Activated CD4-positive, alpha-beta T cell treated with anti-CD3 and anti-CD28 coated beads, Interleukin-2, amount 10 ng/mL, durations not matched to agents 7 days and 5 days (primary cell): ENCODE data around the gene SYN1. TPM values are rescaled to one million over a fixed set of nuclear protein-coding genes. Genes with fewer than 3 reads are reported as not detected.

Experiments used
- CTCF ChIA-PET: fragments of 350-600 bp; sonication (Branson Sonifier 250); formaldehyde crosslinking; loops from one replicate; lab custom pipeline; 2021; ENCODE audit warnings: antibody characterized with exemption; lab: Charles Lee
- POLR2A ChIA-PET: fragments of 350-600 bp; sonication (Branson Sonifier 250); formaldehyde crosslinking; loops from one replicate; lab custom pipeline; 2021; ENCODE audit warnings: antibody characterized with exemption; lab: Charles Lee
- DNase-seq: peaks from one replicate; pipeline ENCODE4 v3.0.0-alpha.2; 2020
- H3K27ac Mint-ChIP-seq: one replicate; pipeline ENCODE4 v1.8.0; 2021; ENCODE audit warnings: mild to moderate bottlenecking, moderate library complexity, mixed read lengths
- H3K27me3 Mint-ChIP-seq: one replicate; pipeline ENCODE4 v1.8.0; 2021; ENCODE audit warnings: mixed read lengths
- H3K36me3 Mint-ChIP-seq: one replicate; pipeline ENCODE4 v1.8.0; 2021; ENCODE audit warnings: low read depth, mixed read lengths
- H3K4me1 Mint-ChIP-seq: one replicate; pipeline ENCODE4 v1.8.0; 2021; ENCODE audit warnings: mixed read lengths
- H3K4me3 Mint-ChIP-seq: one replicate; pipeline ENCODE4 v1.8.0; 2021; ENCODE audit warnings: mild to moderate bottlenecking, moderate library complexity, mixed read lengths
- H3K9me3 Mint-ChIP-seq: one replicate; pipeline ENCODE4 v1.8.0; 2021; ENCODE audit warnings: mixed read lengths
- total RNA-seq, 2 experiments: library from RNA; stranded (reverse); gene quantifications; one replicate each; pipeline ENCODE4 v1.2.3, GENCODE V29; 2021

SYN1 gene
- total RNA-seq, 2 experiments from 2014 or later, result 0.35 TPM

GRCh38 chrX:47573341-47574075, 46.1 kb downstream of the SYN1 start:
- Mint-ChIP-seq H3K9me3 (no peaks in the 10 kb centered on the region), H3K4me1 (peaks cover 23% of the 10 kb centered on the region), H3K36me3 (peaks cover 34% of the 10 kb centered on the region), H3K4me3 (peak overlapping the region; percentile 22), H3K27me3 (no peaks in the 10 kb centered on the region), H3K27ac (no peak overlapping the region)
- DNase-seq, result no peak
- CTCF ChIA-PET, result no interaction called here
- POLR2A ChIA-PET, result no interaction called here

GRCh38 chrX:47572773-47573340, 46.8 kb downstream of the SYN1 start:
- Mint-ChIP-seq H3K27me3 (no peaks in the 10 kb centered on the region), H3K4me3 (no peak overlapping the region), H3K36me3 (peaks cover 38% of the 10 kb centered on the region), H3K9me3 (no peaks in the 10 kb centered on the region), H3K27ac (no peak overlapping the region), H3K4me1 (peaks cover 17% of the 10 kb centered on the region)
- ChIA-PET POLR2A (no interaction called here), CTCF (no interaction called here)
- DNase-seq, result no peak

GRCh38 chrX:47571896-47572295, 47.8 kb downstream of the SYN1 start:
- ChIA-PET CTCF (no interaction called here), POLR2A (no interaction called here)
- Mint-ChIP-seq H3K9me3 (no peaks in the 10 kb centered on the region), H3K36me3 (peaks cover 40% of the 10 kb centered on the region), H3K4me1 (peaks cover 16% of the 10 kb centered on the region), H3K27ac (peak overlapping the region; percentile 46), H3K4me3 (no peak overlapping the region), H3K27me3 (no peaks in the 10 kb centered on the region)
- no peak for DNase-seq

- Mint-ChIP-seq H3K27me3 (no peaks in the 10 kb centered on the region), H3K36me3 (peaks cover 40% of the 10 kb centered on the region), H3K9me3 (no peaks in the 10 kb centered on the region), H3K4me3 (no peak overlapping the region), H3K27ac (no peak overlapping the region), H3K4me1 (peaks cover 15% of the 10 kb centered on the region)
- DNase-seq, result no peak
- ChIA-PET CTCF (no interaction called here), POLR2A (no interaction called here)
Observed at GRCh38 chrX:47571215-47571614, 48.4 kb downstream of the SYN1 start.

- no peak overlapping the region for H3K4me3 Mint-ChIP-seq
- DNase-seq, result no peak
- H3K27me3 Mint-ChIP-seq, result no peaks in the 10 kb centered on the region
- H3K4me1 Mint-ChIP-seq, result peaks cover 15% of the 10 kb centered on the region
- H3K27ac Mint-ChIP-seq, result no peak overlapping the region
- peaks cover 41% of the 10 kb centered on the region for H3K36me3 Mint-ChIP-seq
- ChIA-PET POLR2A (no interaction called here), CTCF (interaction anchor here (1.1 kb wide), 1 partner anchor 21 kb away, joined by 3 read pairs; no protein-coding TSS in a partner anchor)
- H3K9me3 Mint-ChIP-seq, result no peaks in the 10 kb centered on the region
Observed at GRCh38 chrX:47570794-47571193, 48.9 kb downstream of the SYN1 start.

GRCh38 chrX:47568656-47569295, 50.9 kb downstream of the SYN1 start:
- H3K36me3 Mint-ChIP-seq, result peaks cover 47% of the 10 kb centered on the region
- ChIA-PET CTCF (interaction anchor here (0.7 to 1.4 kb wide), 3 partner anchors 20 to 68 kb away, joined by 3 to 4 read pairs (median 3); no protein-coding TSS in a partner anchor), POLR2A (no interaction called here)
- H3K9me3 Mint-ChIP-seq, result no peaks in the 10 kb centered on the region
- H3K27ac Mint-ChIP-seq, result no peak overlapping the region
- no peak overlapping the region for H3K4me3 Mint-ChIP-seq
- peaks cover 22% of the 10 kb centered on the region for H3K4me1 Mint-ChIP-seq
- H3K27me3 Mint-ChIP-seq, result no peaks in the 10 kb centered on the region
- peak; percentile 28 for DNase-seq

- H3K27ac Mint-ChIP-seq, result no peak overlapping the region
- H3K9me3 Mint-ChIP-seq, result no peaks in the 10 kb centered on the region
- no peak overlapping the region for H3K4me3 Mint-ChIP-seq
- CTCF ChIA-PET, result no interaction called here
- no peaks in the 10 kb centered on the region for H3K27me3 Mint-ChIP-seq
- H3K36me3 Mint-ChIP-seq, result peaks cover 45% of the 10 kb centered on the region
- DNase-seq, result no peak
- POLR2A ChIA-PET, result no interaction called here
- H3K4me1 Mint-ChIP-seq, result peaks cover 23% of the 10 kb centered on the region
Observed at GRCh38 chrX:47566841-47567240, 52.8 kb downstream of the SYN1 start.

- POLR2A ChIA-PET, result no interaction called here
- DNase-seq, result no peak
- Mint-ChIP-seq H3K36me3 (peaks cover 26% of the 10 kb centered on the region), H3K27ac (peak overlapping the region; percentile 63), H3K9me3 (no peaks in the 10 kb centered on the region), H3K4me1 (peaks cover 30% of the 10 kb centered on the region), H3K4me3 (no peak overlapping the region), H3K27me3 (no peaks in the 10 kb centered on the region)
- CTCF ChIA-PET, result interaction anchor here (1.1 kb wide), 1 partner anchor 41 kb away, joined by 3 read pairs; no protein-coding TSS in a partner anchor
Observed at GRCh38 chrX:47564438-47565085, 55.1 kb downstream of the SYN1 start.

- DNase-seq, result no peak
- peak overlapping the region; percentile 78 for H3K27ac Mint-ChIP-seq
- CTCF ChIA-PET, result no interaction called here
- H3K27me3 Mint-ChIP-seq, result no peaks in the 10 kb centered on the region
- H3K4me1 Mint-ChIP-seq, result peaks cover 30% of the 10 kb centered on the region
- H3K4me3 Mint-ChIP-seq, result peak overlapping the region; percentile 47
- no peaks in the 10 kb centered on the region for H3K9me3 Mint-ChIP-seq
- POLR2A ChIA-PET, result no interaction called here
- peaks cover 19% of the 10 kb centered on the region for H3K36me3 Mint-ChIP-seq
Observed at GRCh38 chrX:47563801-47564315, 55.8 kb downstream of the SYN1 start.

- Mint-ChIP-seq H3K4me1 (peaks cover 30% of the 10 kb centered on the region), H3K27ac (peak overlapping the region; percentile 25), H3K9me3 (no peaks in the 10 kb centered on the region), H3K4me3 (peak overlapping the region; percentile 87), H3K36me3 (peaks cover 14% of the 10 kb centered on the region), H3K27me3 (no peaks in the 10 kb centered on the region)
- CTCF ChIA-PET, result no interaction called here
- POLR2A ChIA-PET, result no interaction called here
- peak; percentile 37 for DNase-seq
Observed at GRCh38 chrX:47562615-47563243, 56.9 kb downstream of the SYN1 start.

GRCh38 chrX:47561659-47562151, 58.0 kb downstream of the SYN1 start:
- H3K9me3 Mint-ChIP-seq, result no peaks in the 10 kb centered on the region
- peak overlapping the region; percentile 99 for H3K27ac Mint-ChIP-seq
- H3K36me3 Mint-ChIP-seq, result peaks cover 12% of the 10 kb centered on the region
- peak overlapping the region; percentile 87 for H3K4me3 Mint-ChIP-seq
- H3K27me3 Mint-ChIP-seq, result no peaks in the 10 kb centered on the region
- ChIA-PET CTCF (interaction anchor here (0.6 to 0.7 kb wide), 2 partner anchors 22 to 986 kb away, joined by 3 read pairs; no protein-coding TSS in a partner anchor), POLR2A (no interaction called here)
- peaks cover 31% of the 10 kb centered on the region for H3K4me1 Mint-ChIP-seq
- no peak for DNase-seq
